Fibroblast of lung (primary cell): ENCODE measurements around the gene PXDC1.

Experiments used
- EZH2 ChIP-seq: IDR thresholded peaks from 2 replicates; pipeline ENCODE4 v1.5.1; 2012; ENCODE audit warnings: low read length, control low read depth, mild to moderate bottlenecking; ENCODE audit errors: missing control alignments
- TF ChIP-seq, protein P1 (sequence below), 2 donors: IDR thresholded peaks in 1 of 2; conservative IDR thresholded peaks in 1 of 2; 1 replicate in 1 of 2; 2 replicates in 1 of 2; pipeline ENCODE4 v1.5.1; 2011 to 2012; ENCODE audit warnings: low read length in 2 of 2, control low read depth in 1 of 2, inconsistent platforms in 1 of 2, low read depth in 1 of 2, mild to moderate bottlenecking in 1 of 2

- TF ChIP-seq, protein P1, sequence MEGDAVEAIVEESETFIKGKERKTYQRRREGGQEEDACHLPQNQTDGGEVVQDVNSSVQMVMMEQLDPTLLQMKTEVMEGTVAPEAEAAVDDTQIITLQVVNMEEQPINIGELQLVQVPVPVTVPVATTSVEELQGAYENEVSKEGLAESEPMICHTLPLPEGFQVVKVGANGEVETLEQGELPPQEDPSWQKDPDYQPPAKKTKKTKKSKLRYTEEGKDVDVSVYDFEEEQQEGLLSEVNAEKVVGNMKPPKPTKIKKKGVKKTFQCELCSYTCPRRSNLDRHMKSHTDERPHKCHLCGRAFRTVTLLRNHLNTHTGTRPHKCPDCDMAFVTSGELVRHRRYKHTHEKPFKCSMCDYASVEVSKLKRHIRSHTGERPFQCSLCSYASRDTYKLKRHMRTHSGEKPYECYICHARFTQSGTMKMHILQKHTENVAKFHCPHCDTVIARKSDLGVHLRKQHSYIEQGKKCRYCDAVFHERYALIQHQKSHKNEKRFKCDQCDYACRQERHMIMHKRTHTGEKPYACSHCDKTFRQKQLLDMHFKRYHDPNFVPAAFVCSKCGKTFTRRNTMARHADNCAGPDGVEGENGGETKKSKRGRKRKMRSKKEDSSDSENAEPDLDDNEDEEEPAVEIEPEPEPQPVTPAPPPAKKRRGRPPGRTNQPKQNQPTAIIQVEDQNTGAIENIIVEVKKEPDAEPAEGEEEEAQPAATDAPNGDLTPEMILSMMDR (conservative IDR thresholded peaks at IDR 0.05 in 1 of 2, IDR thresholded peaks at IDR 0.05 in 1 of 2; ENCODE audit: low read depth in 1 of 2, low read length in 2 of 2) = no peak
- no peak for TF ChIP-seq EZH2
These were observed 13.2 kb upstream of the PXDC1 start for GRCh38 chr6:3764516-3765335.
